Endothelial cell of umbilical vein (primary cell): ENCODE results near the gene CHERP. TPM values are rescaled to one million over a fixed set of nuclear protein-coding genes. Genes with fewer than 3 reads are reported as not detected.

Experiments used
- BruUV-seq: library from RNA; stranded (reverse); fragments of 400-500 nt; replicated peaks from 2 replicates; lab custom pipeline; 2021; lab: Mats Ljungman, UMichigan
- CTCF ChIA-PET: fragments of 300-600, 350-600 bp; sonication (Branson Sonifier 250); formaldehyde crosslinking; loops from one replicate; lab custom pipeline; 2021; ENCODE audit warnings: antibody characterized with exemption, inconsistent platforms; lab: Charles Lee
- POLR2A ChIA-PET: fragments of 300-600, 350-600 bp; sonication (Branson Sonifier 250); formaldehyde crosslinking; loops from one replicate; lab custom pipeline; 2021; ENCODE audit warnings: antibody characterized with exemption, inconsistent platforms; lab: Charles Lee
- DNase-seq: peaks from one replicate; pipeline ENCODE4 v3.0.0-alpha.2; 2011; ENCODE audit warnings: low read depth, low spot score
- FAIRE-seq: peaks from 2 replicates; lab custom pipeline; 2011; peaks lifted over from hg19 to GRCh38; lab: Jason Lieb, UNC
- H2AFZ ChIP-seq: 2 replicates; pipeline ENCODE4 v1.6.0; 2012; ENCODE audit warnings: low read depth, low read length, control low read depth, inconsistent platforms
- H3K27ac ChIP-seq: 2 replicates; pipeline ENCODE4 v1.5.1; 2011; ENCODE audit warnings: low read depth, mild to moderate bottlenecking, control low read depth, low read length, moderate library complexity; ENCODE audit not compliant: insufficient read depth
- H3K27me3 ChIP-seq, 2 experiments: 2 replicates each; pipeline versions ENCODE4 v1.6.0 to v1.6.1; 2011; ENCODE audit warnings: low read length in 2 of 2, mixed read lengths in 1 of 2; ENCODE audit not compliant: control insufficient read depth in 2 of 2, insufficient read depth in 2 of 2
- H3K36me3 ChIP-seq, 2 experiments: 2 replicates in 1 of 2; 3 replicates in 1 of 2; pipeline ENCODE4 v1.5.1; 2011; ENCODE audit warnings: low read length in 2 of 2, mild to moderate bottlenecking in 1 of 2, moderate library complexity in 1 of 2; ENCODE audit not compliant: control insufficient read depth in 2 of 2, insufficient read depth in 2 of 2; ENCODE audit errors: extremely low read depth in 1 of 2
- H3K4me1 ChIP-seq: 3 replicates; pipeline ENCODE4 v1.5.1; 2011; ENCODE audit warnings: mild to moderate bottlenecking, low read length; ENCODE audit not compliant: control insufficient read depth, insufficient read depth; ENCODE audit errors: extremely low read depth
- H3K4me2 ChIP-seq: 2 replicates; pipeline ENCODE4 v1.6.1; 2011; ENCODE audit warnings: low read length, control low read depth, mixed read lengths; ENCODE audit not compliant: insufficient read depth
- H3K4me3 ChIP-seq, 3 experiments: fragments of 200-600 bp in 1 of 3; sonication (generic), shearing (Covaris generic) in 1 of 3; replicated peaks in 1 of 3; 2 replicates each; pipeline ENCODE4 v1.5.1; 2011 to 2016; ENCODE audit warnings: control low read depth in 3 of 3, low read length in 3 of 3, mild to moderate bottlenecking in 2 of 3, inconsistent platforms in 1 of 3, low read depth in 1 of 3, moderate library complexity in 1 of 3; ENCODE audit not compliant: insufficient read depth in 1 of 3
- H3K79me2 ChIP-seq: 2 replicates; pipeline ENCODE4 v1.6.0; 2012; ENCODE audit warnings: low read length, inconsistent platforms; ENCODE audit not compliant: control insufficient read depth, insufficient read depth
- H3K9ac ChIP-seq: replicated peaks from 2 replicates; pipeline ENCODE3; 2011; ENCODE audit warnings: low read length, control low read depth; ENCODE audit not compliant: insufficient read depth; ENCODE audit errors: extremely low read depth
- H3K9me1 ChIP-seq: replicated peaks from 3 replicates; pipeline ENCODE4 v1.6.0; 2011; ENCODE audit warnings: mild to moderate bottlenecking, low read length; ENCODE audit not compliant: control insufficient read depth, insufficient read depth; ENCODE audit errors: extremely low read depth
- H3K9me3 ChIP-seq: replicated peaks from 2 replicates; pipeline ENCODE4 v1.5.1; 2012; ENCODE audit warnings: low read length, inconsistent platforms; ENCODE audit not compliant: control insufficient read depth, insufficient read depth
- H4K20me1 ChIP-seq: replicated peaks from 2 replicates; pipeline ENCODE3; 2011; ENCODE audit warnings: mild to moderate bottlenecking, low read length; ENCODE audit not compliant: control insufficient read depth, insufficient read depth; ENCODE audit errors: extremely low read depth
- CTCF ChIP-seq, 2 donors: IDR thresholded peaks; 1 replicate in 1 of 2; 2 replicates in 1 of 2; pipeline ENCODE4 v1.5.1; 2011; ENCODE audit warnings: low read length in 2 of 2, mild to moderate bottlenecking in 2 of 2, moderate library complexity in 2 of 2, control low read depth in 1 of 2, inconsistent platforms in 1 of 2, low read depth in 1 of 2; ENCODE audit not compliant: insufficient read depth in 1 of 2; ENCODE audit errors: extremely low read depth in 1 of 2
- EZH2 ChIP-seq: IDR thresholded peaks from 2 replicates; pipeline ENCODE4 v1.6.1; 2012; ENCODE audit warnings: borderline replicate concordance, low read depth, mild to moderate bottlenecking, moderate library complexity, low read length, inconsistent platforms; ENCODE audit not compliant: severe bottlenecking
- FOS ChIP-seq: IDR thresholded peaks from 2 replicates; pipeline ENCODE4 v1.6.1; 2011; ENCODE audit warnings: mild to moderate bottlenecking, low read length, moderate library complexity, borderline replicate concordance; ENCODE audit not compliant: insufficient read depth
- GATA2 ChIP-seq: IDR thresholded peaks from 2 replicates; pipeline ENCODE4 v1.7.0; 2011; ENCODE audit warnings: low read depth, mild to moderate bottlenecking, moderate library complexity, mixed read lengths, low read length; ENCODE audit not compliant: insufficient read length, insufficient read depth
- JUN ChIP-seq: IDR thresholded peaks from 2 replicates; pipeline ENCODE4 v1.6.1; 2011; ENCODE audit warnings: borderline replicate concordance, low read depth; ENCODE audit not compliant: insufficient read length, insufficient read depth
- MAX ChIP-seq: IDR thresholded peaks from 2 replicates; pipeline ENCODE4 v1.6.1; 2011; ENCODE audit not compliant: insufficient read depth, insufficient read length
- MYC ChIP-seq: IDR thresholded peaks from one replicate; pipeline ENCODE4 v1.6.1; 2011; ENCODE audit warnings: mild to moderate bottlenecking, low read depth, low read length
- POLR2A ChIP-seq: IDR thresholded peaks from 2 replicates; pipeline ENCODE4 v1.6.1; 2012; ENCODE audit warnings: low read depth, mild to moderate bottlenecking, control low read depth, low read length
- POLR2AphosphoS5 ChIP-seq: IDR thresholded peaks from 2 replicates; pipeline ENCODE4 v1.6.1; 2012; ENCODE audit warnings: low read depth, mild to moderate bottlenecking, control low read depth, low read length, moderate library complexity; ENCODE audit not compliant: insufficient read depth
- dilution Hi-C: fragments of 300-500 bp; cut with MboI; formaldehyde crosslinking; loops from one replicate; pipeline ENCODE4 v1.15.0; 2019; ENCODE audit warnings: low sequenced_read_pairs; ENCODE audit not compliant: extremely low pct_ligation_motif_present
- intact Hi-C: fragments of 100-400 bp; cut with micrococcal nuclease; formaldehyde crosslinking; loops from one replicate; pipeline ENCODE4 v1.10.0; 2022
- polyA plus RNA-seq, 4 experiments: library from polyadenylated mRNA; depleted of rRNA in 3 of 4; stranded (reverse) in 3 of 4; unstranded in 1 of 4; fragments of >200 nt; gene quantifications; 2 replicates each; pipeline versions ENCODE4 v1.2.1 to v1.2.3, GENCODE V29; 2011 to 2012; ENCODE audit warnings: missing spikeins in 1 of 4
- total RNA-seq: library from RNA; stranded (reverse); gene quantifications from 2 replicates; pipeline ENCODE4 v1.2.3, GENCODE V29; 2021

The CHERP gene
- total and polyA plus RNA-seq, 2 donors (not counting 3 experiments of a cell fraction or from before 2014, with no cell fraction given) = 8.9 to 53.9 TPM

DNA sequence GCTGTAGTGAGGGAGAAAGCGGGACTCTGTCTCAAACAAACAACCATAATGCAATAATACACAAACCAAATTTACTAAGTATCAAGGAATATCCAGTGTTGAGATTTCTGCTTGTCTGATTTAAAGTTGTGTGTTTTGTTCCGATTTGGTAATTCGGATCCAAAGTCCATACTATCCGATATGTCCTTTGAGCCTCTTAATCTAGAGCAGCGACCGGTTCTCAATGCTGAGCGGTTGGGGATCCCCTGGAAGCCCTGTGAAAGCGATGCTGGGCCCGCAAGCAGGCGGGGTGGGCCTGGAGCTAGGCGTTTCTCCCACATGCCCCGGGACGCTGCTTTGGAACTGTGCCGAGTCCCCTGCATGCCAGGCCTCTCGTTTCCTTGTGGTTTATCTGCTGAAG, 25.9 kb downstream of the CHERP start:
- Histone ChIP-seq H3K36me3 (peaks cover 11 to 40% of the 10 kb centered on the region in 2 experiments), H3K4me3 (no peak overlapping the region), H2AFZ (no peak overlapping the region), H3K4me2 (no peak overlapping the region), H3K9me1 (no peaks in the 10 kb centered on the region), H3K27me3 (no peaks in the 10 kb centered on the region), H3K79me2 (no peaks in the 10 kb centered on the region), H3K4me1 (no peaks in the 10 kb centered on the region), H3K9ac (no peak overlapping the region), H3K27ac (no peak overlapping the region), H4K20me1 (no peaks in the 10 kb centered on the region), H3K9me3 (no peaks in the 10 kb centered on the region)
- intact Hi-C loops (no loop called here), dilution Hi-C loops (no loop called here)
- ChIA-PET CTCF (interaction anchor here (1.3 kb wide), 1 partner anchor 75 kb away, joined by 3 read pairs; no protein-coding TSS in a partner anchor), POLR2A (no interaction called here)
- no TSS peak for BruUV-seq
- DNase-seq (no peak), FAIRE-seq (no peak)
- TF ChIP-seq FOS (no peak), POLR2A (no peak), MAX (no peak), MYC (no peak), GATA2 (no peak), CTCF (IDR thresholded peaks at IDR 0.05; ENCODE audit: extremely low read depth in 1 of 2, insufficient read depth in 1 of 2, low read depth in 1 of 2, low read length in 2 of 2) (no peak), POLR2AphosphoS5 (no peak), EZH2 (no peak), JUN (no peak)
